ENCODE data around the gene MSI2. TPM values are rescaled to one million over a fixed set of nuclear protein-coding genes. Genes with fewer than 3 reads are reported as not detected.

MSI2 gene
- total RNA-seq, 2 experiments from 2014 or later: 38.8 to 39.0 TPM

- Mint-ChIP-seq H3K4me1 (ENCODE audit: low read depth) (no peaks in the 10 kb centered on the region), H3K36me3 (ENCODE audit: low read depth) (no peaks in the 10 kb centered on the region), H3K27me3 (ENCODE audit: low read depth) (peaks cover 16% of the 10 kb centered on the region), H3K9me3 (no peaks in the 10 kb centered on the region), H3K4me3 (no peak overlapping the region), H3K27ac (no peak overlapping the region)
- DNase-seq: no peak
- CTCF ChIA-PET: no interaction called here
- intact Hi-C loops (cut with micrococcal nuclease): no loop called here
These were observed 462.6 kb downstream of the MSI2 start for GRCh38 chr17:57718878-57719277.

DNA sequence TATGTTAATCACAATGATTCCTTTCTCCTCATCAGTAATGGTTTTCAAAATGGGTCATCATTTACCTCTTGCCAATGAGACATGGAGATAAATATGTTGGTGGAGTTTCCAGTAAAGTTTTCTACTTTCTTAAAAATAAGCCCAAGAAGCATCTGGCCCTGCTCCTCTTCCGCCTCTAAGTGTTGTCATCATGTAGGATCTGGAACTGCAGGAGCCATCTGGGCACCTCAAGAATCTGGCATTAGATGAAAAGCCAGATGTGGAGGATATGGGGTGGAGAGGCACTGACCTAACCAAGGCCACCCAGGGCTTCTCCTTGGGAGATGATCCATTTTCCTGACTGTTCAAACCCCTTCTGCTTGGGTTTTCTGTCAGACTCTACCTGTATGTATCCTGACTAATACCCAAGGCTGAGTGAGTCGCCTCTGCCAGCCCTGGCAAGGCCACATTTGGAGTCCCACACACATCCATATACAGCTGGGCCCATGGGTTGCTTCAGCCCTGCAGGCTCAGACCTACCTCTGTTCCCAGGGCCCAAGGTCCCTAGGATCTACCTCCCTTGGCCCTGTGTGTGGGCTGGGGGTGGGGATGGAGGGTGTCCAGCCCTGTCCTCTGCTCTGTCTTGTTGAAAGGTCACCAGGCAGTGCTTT is 464.2 kb downstream of the MSI2 start:
- intact Hi-C loops (cut with micrococcal nuclease): no loop called here
- Mint-ChIP-seq H3K27me3 (ENCODE audit: low read depth) (peaks cover 10% of the 10 kb centered on the region), H3K4me1 (ENCODE audit: low read depth) (no peaks in the 10 kb centered on the region), H3K27ac (no peak overlapping the region), H3K36me3 (ENCODE audit: low read depth) (no peaks in the 10 kb centered on the region), H3K4me3 (no peak overlapping the region), H3K9me3 (no peaks in the 10 kb centered on the region)
- DNase-seq: no peak
- CTCF ChIA-PET: no interaction called here

DNA sequence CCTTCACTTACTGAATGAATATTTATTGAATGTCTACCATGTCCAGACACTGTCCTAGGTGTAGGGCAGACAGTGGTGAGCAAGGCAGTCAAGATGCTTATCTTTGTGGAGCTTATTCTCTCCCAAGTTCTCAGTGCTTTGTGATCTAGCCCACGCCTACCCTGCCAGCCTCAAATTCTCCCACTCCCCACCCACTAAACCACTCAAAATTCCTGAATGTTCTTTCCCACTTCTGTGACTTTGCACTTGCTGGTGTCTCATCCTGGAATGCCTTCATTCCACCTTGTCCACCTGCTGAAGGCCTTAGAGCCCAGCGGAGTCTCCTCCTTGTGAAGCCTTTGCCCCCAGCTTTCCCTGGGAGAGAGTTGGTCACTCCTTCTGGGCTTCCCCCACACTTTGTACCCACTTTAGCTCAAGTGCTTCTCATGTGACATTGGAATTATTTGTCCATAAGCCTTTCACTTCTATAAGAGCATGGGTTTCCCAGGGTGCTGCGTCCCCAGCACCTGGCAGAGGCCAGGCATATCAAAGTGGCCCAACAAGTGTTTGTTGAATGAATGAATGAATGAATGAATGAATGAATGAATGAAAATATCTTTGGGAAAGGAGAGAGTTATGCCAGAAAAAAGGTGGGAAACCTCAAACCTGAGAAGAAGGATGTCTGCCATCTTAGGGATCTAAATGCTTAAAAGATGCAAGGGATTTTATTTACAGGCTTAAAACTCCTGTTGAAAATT is 465.8 kb downstream of the MSI2 start:
- intact Hi-C loops (cut with micrococcal nuclease): no loop called here
- no peaks in the 10 kb centered on the region for H3K36me3 Mint-ChIP-seq (ENCODE audit: low read depth)
- no peak overlapping the region for H3K27ac Mint-ChIP-seq
- no peak for DNase-seq
- H3K4me3 Mint-ChIP-seq: no peak overlapping the region
- H3K9me3 Mint-ChIP-seq: no peaks in the 10 kb centered on the region
- CTCF ChIA-PET: no interaction called here
- peaks cover 5% of the 10 kb centered on the region for H3K27me3 Mint-ChIP-seq (ENCODE audit: low read depth)
- no peaks in the 10 kb centered on the region for H3K4me1 Mint-ChIP-seq (ENCODE audit: low read depth)

DNA sequence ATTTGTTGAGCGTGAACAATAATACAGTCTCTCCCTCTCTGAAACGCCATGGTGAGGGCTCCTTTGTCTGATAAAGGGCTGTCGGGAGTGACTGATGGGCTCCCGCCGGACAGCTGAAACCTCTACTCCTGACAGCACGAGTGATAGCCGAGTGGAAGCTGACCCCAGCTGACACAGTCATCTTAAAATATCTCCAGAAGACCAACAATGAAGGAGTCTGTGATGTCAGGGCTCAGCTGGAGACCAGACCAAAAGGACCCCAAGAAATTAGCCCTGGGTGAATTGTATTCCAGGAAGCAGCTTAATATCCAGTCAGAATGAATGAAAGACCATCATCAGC is 466.4 kb downstream of the MSI2 start:
- CTCF ChIA-PET: no interaction called here
- Mint-ChIP-seq H3K27ac (no peak overlapping the region), H3K4me1 (ENCODE audit: low read depth) (no peaks in the 10 kb centered on the region), H3K36me3 (ENCODE audit: low read depth) (no peaks in the 10 kb centered on the region), H3K9me3 (no peaks in the 10 kb centered on the region), H3K4me3 (no peak overlapping the region), H3K27me3 (ENCODE audit: low read depth) (peaks cover under 1% of the 10 kb centered on the region)
- no peak for DNase-seq
- intact Hi-C loops (cut with micrococcal nuclease): no loop called here

DNA sequence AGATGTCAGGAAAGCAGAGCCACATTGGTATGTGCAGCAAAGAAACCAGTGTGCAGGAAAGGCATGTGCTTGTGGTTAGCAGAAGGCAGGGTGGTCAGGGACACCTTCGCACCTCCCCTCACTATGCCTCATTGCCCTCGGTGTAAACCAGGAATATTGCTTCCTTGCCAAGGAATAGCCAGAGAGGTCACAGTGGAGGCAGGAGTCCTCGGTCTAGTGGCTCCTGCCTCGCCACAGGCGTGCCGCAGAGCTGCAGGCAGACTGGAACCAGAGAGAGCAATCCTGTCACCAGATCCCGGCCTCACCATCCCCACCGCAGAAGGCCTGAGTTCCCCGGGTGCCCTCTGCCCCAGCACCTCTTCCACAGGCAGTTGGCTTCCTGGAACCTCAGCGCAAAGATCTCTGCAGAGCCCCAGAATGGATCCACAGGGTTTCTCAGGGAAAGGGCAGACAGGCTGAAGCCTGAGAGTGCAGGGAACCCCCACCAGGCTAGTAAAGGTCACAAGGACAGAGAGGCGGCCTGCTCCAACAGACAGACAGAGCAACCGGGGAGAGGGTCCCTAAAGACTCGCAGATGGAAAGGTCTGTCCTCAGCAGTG is 467.2 kb downstream of the MSI2 start:
- H3K4me1 Mint-ChIP-seq (ENCODE audit: low read depth): no peaks in the 10 kb centered on the region
- H3K36me3 Mint-ChIP-seq (ENCODE audit: low read depth): no peaks in the 10 kb centered on the region
- H3K9me3 Mint-ChIP-seq: no peaks in the 10 kb centered on the region
- no peak overlapping the region for H3K27ac Mint-ChIP-seq
- H3K27me3 Mint-ChIP-seq (ENCODE audit: low read depth): no peaks in the 10 kb centered on the region
- CTCF ChIA-PET: no interaction called here
- DNase-seq: no peak
- H3K4me3 Mint-ChIP-seq: no peak overlapping the region
- intact Hi-C loops (cut with micrococcal nuclease): no loop called here

- Mint-ChIP-seq H3K4me3 (no peak overlapping the region), H3K27ac (no peak overlapping the region), H3K27me3 (ENCODE audit: low read depth) (no peaks in the 10 kb centered on the region), H3K36me3 (ENCODE audit: low read depth) (no peaks in the 10 kb centered on the region), H3K9me3 (no peaks in the 10 kb centered on the region), H3K4me1 (ENCODE audit: low read depth) (no peaks in the 10 kb centered on the region)
- intact Hi-C loops (cut with micrococcal nuclease): no loop called here
- CTCF ChIA-PET: no interaction called here
- no peak for DNase-seq
These were observed 467.9 kb downstream of the MSI2 start for GRCh38 chr17:57724026-57724728.

DNA sequence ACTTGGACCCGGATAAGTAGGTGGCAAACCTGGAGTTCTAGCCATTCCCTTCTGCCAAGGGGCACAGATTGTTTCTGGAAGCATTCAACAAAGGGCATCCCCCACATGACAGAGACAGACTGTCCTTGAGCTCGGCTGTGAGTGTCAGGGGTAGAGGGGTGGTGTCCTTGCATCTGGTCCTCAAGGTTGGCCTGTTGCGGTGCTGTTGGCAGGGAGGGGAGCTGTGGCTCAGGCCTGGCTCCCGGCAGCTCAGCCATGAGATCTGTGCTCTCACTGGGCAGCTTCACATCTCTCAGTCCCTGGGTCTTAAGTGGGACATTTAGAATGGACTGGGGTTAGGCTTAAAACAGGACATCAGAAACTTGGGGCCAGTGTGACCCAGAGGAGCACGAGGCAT is 468.4 kb downstream of the MSI2 start:
- CTCF ChIA-PET: no interaction called here
- no peaks in the 10 kb centered on the region for H3K36me3 Mint-ChIP-seq (ENCODE audit: low read depth)
- no peaks in the 10 kb centered on the region for H3K9me3 Mint-ChIP-seq
- no peaks in the 10 kb centered on the region for H3K27me3 Mint-ChIP-seq (ENCODE audit: low read depth)
- H3K4me3 Mint-ChIP-seq: no peak overlapping the region
- no peaks in the 10 kb centered on the region for H3K4me1 Mint-ChIP-seq (ENCODE audit: low read depth)
- intact Hi-C loops (cut with micrococcal nuclease): no loop called here
- DNase-seq: no peak
- no peak overlapping the region for H3K27ac Mint-ChIP-seq

DNA sequence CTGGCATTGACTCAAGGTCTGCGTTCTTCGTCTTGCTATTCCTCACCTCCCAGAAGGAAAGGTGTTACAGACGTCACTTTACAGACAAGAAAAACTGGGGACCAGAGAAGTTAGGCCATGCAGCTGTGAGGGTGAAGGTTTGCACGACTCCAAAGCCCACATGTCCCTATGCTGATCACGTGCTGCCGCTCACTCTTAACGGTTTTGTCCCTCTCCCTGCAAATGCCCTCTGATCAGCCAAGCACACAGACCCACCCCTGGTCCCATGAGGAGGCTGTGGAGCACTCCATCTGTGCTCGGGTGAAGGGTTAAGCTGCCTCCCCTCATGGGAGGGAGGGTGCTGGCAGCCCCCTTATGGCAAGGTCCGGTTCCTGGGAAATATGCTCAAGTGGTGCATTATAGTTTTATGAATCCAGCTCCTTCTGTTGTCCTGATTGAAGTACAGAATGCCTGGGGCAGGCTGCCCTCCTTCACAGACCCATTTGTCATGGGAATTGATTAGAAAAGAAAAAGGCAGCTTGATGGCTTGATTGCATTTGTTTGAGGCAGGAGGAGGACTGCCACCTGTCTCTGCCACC is 470.0 kb downstream of the MSI2 start:
- intact Hi-C loops (cut with micrococcal nuclease): no loop called here
- no peaks in the 10 kb centered on the region for H3K36me3 Mint-ChIP-seq (ENCODE audit: low read depth)
- no peak overlapping the region for H3K4me3 Mint-ChIP-seq
- CTCF ChIA-PET: no interaction called here
- H3K27ac Mint-ChIP-seq: no peak overlapping the region
- no peaks in the 10 kb centered on the region for H3K27me3 Mint-ChIP-seq (ENCODE audit: low read depth)
- no peaks in the 10 kb centered on the region for H3K9me3 Mint-ChIP-seq
- DNase-seq: no peak
- no peaks in the 10 kb centered on the region for H3K4me1 Mint-ChIP-seq (ENCODE audit: low read depth)

DNA sequence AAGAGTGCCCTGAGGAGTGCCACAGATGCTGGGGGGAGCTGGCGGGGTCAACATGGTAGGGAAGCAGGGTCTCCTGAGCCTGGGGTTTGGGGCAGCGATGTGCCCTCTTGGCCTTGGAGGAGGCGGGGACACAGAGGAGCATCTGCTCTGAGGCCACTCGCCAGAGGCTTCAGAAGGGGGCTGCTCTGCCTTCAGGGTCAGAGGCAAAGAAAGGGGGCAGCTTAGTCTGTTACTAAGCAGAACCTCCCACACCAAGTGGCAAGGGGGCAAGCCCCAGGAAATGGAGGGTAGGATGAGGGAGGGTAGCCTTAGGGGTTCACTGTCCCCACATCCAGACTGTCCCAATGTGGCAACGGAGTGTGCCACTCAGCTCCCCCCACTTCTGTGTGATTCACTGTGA is 470.5 kb downstream of the MSI2 start:
- Mint-ChIP-seq H3K27ac (no peak overlapping the region), H3K27me3 (ENCODE audit: low read depth) (no peaks in the 10 kb centered on the region), H3K4me3 (no peak overlapping the region), H3K36me3 (ENCODE audit: low read depth) (no peaks in the 10 kb centered on the region), H3K4me1 (ENCODE audit: low read depth) (no peaks in the 10 kb centered on the region), H3K9me3 (no peaks in the 10 kb centered on the region)
- intact Hi-C loops (cut with micrococcal nuclease): no loop called here
- CTCF ChIA-PET: no interaction called here
- no peak for DNase-seq

DNA sequence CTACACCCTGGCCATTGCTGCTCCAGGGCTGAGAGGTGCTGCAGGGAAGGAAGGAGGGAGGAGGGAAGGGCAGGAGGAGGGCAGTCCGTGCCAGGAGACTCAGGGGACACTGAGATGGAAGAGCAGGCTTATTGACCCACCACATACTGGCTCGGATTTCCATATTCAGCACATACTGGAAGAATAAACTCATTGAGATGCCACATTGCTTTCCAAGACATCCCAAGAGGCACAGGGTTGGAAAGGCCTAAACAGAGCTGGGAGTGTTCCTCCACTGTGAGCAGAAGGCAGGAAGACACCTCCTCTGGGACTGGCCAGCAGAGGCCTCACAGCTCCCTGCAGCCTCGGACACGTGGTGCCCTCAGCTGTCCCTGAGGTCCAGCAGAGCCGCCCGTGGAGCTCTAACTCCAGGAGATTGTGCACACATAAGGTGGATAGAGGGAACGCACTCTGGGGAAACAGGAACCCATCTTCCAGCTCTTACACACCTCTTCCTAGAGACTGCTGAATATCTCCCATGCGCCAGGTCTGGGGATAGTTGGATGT is 471.4 kb downstream of the MSI2 start:
- H3K4me1 Mint-ChIP-seq (ENCODE audit: low read depth): no peaks in the 10 kb centered on the region
- DNase-seq: no peak
- H3K27me3 Mint-ChIP-seq (ENCODE audit: low read depth): no peaks in the 10 kb centered on the region
- H3K9me3 Mint-ChIP-seq: no peaks in the 10 kb centered on the region
- H3K27ac Mint-ChIP-seq: no peak overlapping the region
- no peaks in the 10 kb centered on the region for H3K36me3 Mint-ChIP-seq (ENCODE audit: low read depth)
- CTCF ChIA-PET: interaction anchor here (1.1 to 1.9 kb wide), 3 partner anchors 12 to 128 kb away, joined by 3 to 6 read pairs (median 5); no protein-coding TSS in a partner anchor
- intact Hi-C loops (cut with micrococcal nuclease): no loop called here
- H3K4me3 Mint-ChIP-seq: no peak overlapping the region

DNA sequence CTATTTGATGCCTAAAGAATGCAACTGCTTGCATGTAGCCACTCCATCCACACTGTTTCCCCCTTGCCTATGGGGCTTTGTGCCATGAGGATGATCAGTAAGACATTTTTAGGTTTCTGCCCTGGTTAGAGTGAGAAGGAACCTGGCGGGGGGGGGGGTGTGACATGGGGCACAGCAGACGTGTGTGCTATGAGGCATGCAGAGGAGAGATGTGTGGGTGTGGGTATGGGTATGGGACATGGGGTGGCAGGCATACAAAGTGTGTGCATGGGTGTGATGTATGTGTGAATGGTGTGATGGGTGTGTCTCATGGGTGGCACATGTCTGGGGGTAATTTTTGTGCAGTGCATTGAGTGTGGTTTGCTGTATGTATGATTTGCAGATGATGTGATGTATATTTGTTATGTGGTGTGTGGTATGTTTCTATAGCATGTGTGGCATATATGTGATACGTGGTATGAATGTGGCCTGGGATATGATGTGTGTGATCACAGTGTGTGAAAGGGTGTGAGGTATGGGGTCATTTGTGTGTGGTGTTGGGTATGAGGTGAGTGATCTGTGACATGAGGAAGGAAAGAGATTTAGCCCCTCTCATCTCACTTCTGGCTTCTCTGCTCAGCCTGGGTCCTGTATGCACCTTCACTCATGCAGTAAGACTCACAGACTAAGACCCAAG is 473.8 kb downstream of the MSI2 start:
- Mint-ChIP-seq H3K4me1 (ENCODE audit: low read depth) (no peaks in the 10 kb centered on the region), H3K27me3 (ENCODE audit: low read depth) (no peaks in the 10 kb centered on the region), H3K27ac (no peak overlapping the region), H3K36me3 (ENCODE audit: low read depth) (no peaks in the 10 kb centered on the region), H3K9me3 (no peaks in the 10 kb centered on the region), H3K4me3 (no peak overlapping the region)
- no peak for DNase-seq
- CTCF ChIA-PET: no interaction called here
- intact Hi-C loops (cut with micrococcal nuclease): no loop called here

- Mint-ChIP-seq H3K4me3 (no peak overlapping the region), H3K27ac (no peak overlapping the region), H3K4me1 (ENCODE audit: low read depth) (no peaks in the 10 kb centered on the region), H3K9me3 (no peaks in the 10 kb centered on the region), H3K27me3 (ENCODE audit: low read depth) (no peaks in the 10 kb centered on the region), H3K36me3 (ENCODE audit: low read depth) (no peaks in the 10 kb centered on the region)
- CTCF ChIA-PET: interaction anchor here (0.6 to 0.9 kb wide), 2 partner anchors 52 to 564 kb away, joined by 3 read pairs; no protein-coding TSS in a partner anchor
- no peak for DNase-seq
- intact Hi-C loops (cut with micrococcal nuclease): no loop called here
These were observed 475.7 kb downstream of the MSI2 start for GRCh38 chr17:57732062-57732461.

Data from activated naive CD4-positive, alpha-beta T cell treated with anti-CD3 and anti-CD28 coated beads for 36 hours (primary cell).